KBM-7 (cell line): Measurements from ENCODE around the gene CLDN22.
A peak's percentile ranks its signal among the peaks of the same experiment; 100 is the strongest.

Experiments
- DNase-seq: peaks from one replicate; pipeline ENCODE4 v3.0.0-alpha.2; 2015
- in situ Hi-C: fragments of 300-500 bp; cut with MboI; formaldehyde crosslinking; loops from 2 replicates; pipeline ENCODE4 v1.14.3; 2020; ENCODE audit warnings: low sequenced_read_pairs, low pct_unique_long_range_greater_than_20kb, mixed read lengths

CLDN22 gene

DNA sequence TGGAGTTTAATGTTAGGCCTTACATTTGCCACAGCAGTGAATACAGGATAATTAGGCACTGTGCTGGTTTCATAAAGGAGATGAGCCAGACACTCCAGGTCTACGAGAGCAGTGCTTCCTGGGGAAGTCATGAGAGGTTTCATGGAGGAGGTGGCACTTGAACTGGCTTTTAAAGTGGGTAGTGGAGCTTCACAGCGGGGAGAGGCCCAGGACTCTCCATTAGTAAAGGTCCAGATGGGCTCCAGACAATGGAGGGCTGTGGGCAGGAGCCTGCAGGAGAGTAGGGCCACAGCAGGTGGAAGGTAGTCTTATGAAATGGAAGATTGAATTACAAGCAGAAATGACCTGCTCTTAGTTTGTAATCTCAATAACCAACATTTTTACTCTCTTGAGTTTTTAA, 29.0 kb downstream of the CLDN22 start:
- no peak for DNase-seq
- in situ Hi-C loops = no loop called here

DNA sequence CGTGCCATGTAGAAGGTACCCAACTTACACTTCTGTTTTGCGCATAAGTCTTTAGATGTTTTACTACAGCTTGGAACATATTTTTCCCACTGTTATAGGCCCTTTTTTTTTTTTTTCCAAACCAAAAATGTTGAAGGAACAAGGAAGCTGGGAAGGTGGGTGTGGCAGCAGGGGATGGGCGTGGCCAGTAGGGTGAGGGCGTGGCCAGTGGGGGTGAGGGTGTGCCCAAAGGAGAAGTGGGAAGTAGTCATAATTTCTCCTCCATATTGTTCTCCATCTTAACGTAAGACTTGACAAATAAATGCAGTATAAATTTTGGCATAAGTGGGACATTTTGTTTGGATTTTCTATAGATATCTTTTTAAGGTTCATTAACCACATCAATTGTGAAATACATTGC, 30.4 kb downstream of the CLDN22 start:
- in situ Hi-C loops = no loop called here
- DNase-seq = peak; percentile 33

DNA sequence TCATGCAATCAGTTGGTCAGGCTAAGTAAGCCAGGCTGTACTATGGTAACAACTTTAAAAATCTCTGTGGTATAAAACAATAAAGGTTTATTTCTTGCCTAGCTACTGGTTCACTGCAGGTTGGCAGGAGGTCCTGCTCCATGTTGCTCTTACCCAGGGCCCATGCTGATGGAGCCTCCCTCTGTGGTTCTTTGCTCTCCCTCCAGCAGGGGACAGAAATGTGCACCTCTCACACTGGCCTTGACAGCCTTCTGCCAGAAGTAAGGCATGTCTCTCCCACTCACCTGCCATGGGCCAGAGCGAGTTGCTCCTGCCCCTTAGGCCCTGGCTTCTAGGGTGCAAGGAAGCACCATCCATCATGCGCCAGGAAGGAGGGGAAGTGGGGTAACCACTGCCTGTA, 31.1 kb downstream of the CLDN22 start:
- in situ Hi-C loops = no loop called here
- no peak for DNase-seq

DNA sequence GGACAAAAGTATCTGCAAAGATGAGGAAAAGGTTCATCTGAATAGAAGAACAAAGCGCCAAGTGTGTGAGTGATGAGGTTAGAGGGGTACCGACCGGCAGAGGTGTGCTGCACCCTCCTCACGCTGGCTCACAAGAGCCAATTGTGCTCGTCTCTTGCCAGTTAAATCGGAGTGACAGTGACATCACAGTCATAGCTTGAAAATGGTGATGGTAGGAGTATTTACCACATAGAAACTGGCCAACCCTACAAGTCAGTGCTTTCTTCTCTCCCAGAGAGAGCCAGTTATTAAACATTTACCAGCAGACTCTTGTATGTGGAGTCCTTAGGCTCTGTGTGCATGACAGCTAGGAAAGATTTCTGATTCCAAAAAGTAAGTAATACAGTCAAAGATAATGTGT, 32.4 kb downstream of the CLDN22 start:
- in situ Hi-C loops = no loop called here
- no peak for DNase-seq

DNA sequence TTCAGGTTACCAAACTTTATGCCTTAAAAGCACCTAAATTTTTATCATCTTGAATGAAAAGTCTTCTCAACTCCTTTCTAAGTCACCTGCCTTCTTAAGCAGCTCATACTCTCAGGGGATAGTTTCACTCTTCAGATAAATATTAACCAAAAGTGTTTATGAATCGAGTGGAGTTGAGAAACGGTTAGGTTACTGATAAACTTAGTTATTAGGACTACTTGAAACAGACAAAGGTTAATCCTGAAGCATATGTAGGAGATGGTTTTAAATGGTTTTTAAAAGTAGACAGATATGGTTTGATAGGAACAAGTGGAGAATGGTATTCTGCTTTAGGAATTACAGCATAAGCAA, 32.8 kb downstream of the CLDN22 start:
- in situ Hi-C loops = no loop called here

DNA sequence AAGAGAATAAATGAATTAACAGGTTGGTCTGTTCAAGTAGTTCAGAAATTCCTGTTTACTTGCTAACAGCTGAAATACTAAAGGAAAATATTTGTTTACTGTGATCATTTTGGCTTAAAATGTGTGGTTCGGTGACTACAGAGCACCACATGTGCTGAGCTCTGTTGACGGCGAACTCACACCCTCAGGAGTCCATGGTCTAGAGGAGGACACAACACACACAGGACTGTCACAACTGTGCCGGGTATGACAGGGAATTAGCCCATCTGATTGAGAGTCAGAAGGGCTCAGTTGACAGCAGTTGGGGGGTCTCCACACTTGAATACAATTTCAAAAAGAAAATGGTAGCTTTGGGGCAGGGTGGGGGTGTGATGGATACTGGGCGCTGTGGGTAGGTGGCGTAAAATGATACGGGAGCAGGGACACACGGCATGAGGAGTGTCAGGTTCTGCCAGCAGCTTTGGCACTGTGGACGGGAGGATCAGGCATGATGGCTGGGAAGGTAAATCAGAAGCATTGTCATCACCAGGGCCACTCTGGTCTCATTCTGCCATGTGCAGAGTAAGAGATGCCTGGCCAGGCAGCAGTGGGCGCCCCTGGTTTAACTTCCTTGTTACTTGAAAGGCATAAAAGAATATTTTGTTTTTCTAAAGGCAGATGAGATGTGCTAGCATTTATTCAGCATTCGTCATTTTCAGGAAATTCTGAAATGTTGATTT, 33.3 kb downstream of the CLDN22 start:
- in situ Hi-C loops = no loop called here
- DNase-seq = no peak

More for the DNA sequence above, 32.8 kb downstream of the CLDN22 start:
- no peak for DNase-seq

DNA sequence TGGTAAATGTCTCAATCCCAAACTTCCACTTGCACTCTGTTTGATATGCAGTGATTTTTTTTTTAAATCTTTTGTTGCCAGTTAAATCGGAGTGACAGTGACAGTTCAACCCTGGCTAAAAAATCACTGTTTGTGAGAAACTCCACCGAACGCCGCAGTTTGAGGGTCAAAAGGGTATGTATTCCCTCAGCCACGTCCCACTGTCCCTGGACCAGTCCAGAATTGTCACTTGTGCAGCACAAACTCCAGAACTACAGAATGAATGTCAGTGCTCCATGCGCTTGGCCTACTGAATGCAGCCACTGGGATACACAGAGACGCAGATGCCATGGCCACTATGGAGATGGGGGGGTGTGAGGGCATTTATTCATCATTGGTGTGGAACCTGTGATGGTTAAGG, 34.2 kb downstream of the CLDN22 start:
- DNase-seq = no peak
- in situ Hi-C loops = no loop called here

DNA sequence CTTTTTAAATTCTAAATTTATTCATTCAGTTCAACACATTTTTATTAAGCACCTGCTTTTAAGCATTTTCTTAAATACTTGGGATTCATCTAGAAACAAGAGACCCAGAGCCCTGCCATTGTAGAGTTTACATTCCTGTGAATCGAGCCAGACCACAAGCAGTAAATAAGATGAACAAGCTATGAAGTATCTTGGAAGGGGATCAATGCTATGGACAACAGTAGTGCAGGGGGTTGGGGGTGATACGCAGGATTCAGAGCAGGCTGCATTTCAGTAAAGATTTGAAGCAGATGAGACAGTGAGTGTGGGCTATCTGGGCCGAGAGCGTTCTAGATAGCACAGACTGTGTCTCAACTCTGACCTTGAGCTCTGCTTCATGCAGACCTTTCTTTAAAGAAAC, 35.1 kb downstream of the CLDN22 start:
- no peak for DNase-seq
- in situ Hi-C loops = no loop called here

DNA sequence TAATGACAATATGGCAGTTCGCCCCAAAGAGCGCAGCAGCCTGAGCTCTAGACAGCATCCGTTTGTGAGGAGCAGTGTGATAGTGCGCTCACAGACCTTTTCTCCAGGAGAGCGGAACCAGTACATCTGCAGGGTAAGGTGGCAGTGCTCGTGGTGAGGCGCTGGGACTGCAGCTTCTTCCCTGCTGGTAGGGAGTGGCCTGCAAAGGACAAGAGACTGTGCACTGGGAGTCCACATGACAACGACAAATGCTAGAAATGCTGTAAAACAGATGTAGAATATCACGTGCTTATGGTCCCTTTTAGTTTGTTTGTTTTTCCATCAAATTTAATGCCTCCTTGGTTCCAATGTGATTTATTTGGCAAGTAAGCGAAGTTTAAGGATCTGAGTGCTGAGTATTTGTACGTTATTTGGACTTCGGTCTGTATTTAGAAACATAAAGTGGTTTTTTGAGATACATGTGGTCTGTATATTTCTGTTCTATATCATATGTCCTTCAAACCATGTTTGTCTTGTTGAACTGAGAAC, 35.8 kb downstream of the CLDN22 start:
- DNase-seq = no peak
- in situ Hi-C loops = no loop called here

DNA sequence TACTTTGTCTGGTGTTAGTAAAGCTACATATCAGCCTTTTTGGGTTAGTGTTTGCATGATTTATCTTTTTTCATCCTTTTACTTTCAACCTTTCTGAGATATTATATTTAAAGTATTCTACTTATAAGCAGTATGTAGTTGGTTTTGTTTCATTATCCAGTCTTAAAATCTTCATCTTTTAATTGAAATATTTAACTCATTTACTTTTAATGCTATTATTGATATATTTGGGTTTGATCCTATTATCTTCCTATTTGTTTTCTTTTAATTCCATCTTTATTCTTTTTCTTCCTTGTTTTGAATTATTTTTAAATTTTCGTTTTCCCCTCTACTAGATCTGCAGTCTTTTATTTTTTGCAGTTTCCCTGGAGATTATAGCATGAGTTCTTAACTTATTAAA, 44.0 kb downstream of the CLDN22 start:
- DNase-seq = no peak
- in situ Hi-C loops = no loop called here

DNA sequence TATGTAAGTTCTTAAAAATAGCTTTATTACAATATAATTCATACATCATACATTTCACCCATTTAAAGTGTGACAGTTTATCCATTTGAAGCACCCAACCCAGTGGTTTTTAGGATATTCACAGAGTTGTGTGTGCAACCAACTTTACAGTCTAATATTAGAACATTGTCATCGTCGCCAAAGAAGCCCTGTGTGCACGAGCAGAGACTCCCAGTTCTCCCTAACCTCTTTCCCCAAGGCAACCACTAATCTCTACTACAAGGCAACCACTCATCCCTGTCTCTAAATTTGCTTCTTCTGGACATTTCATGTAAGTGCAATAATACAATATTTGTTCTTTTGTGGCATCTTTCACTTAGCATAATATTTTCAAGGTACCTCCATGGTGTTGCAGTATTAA, 47.7 kb downstream of the CLDN22 start:
- in situ Hi-C loops = loop anchor here (25.0 kb wide), 1 partner anchor 335 kb away; no protein-coding TSS in a partner anchor
- DNase-seq = no peak

DNA sequence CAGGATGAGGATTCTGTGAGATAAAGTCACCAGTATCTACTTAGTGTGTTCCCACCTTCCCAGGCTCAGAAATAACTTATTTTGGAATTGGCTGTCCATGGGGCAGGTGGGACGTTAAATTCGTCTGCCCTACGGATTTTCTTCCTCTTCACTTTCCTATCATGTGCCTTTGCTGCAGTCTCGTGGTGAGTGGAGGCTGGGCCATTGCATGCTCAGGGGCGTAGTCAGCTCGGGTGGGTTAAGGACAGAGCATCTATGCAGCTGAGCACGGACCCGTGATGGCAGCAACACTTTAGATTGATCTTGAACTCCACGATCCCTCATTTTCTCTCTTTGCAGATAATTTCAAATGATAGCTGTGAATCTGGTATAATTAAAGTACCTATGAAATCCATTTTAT, 51.5 kb downstream of the CLDN22 start:
- in situ Hi-C loops = loop anchor here (25.0 kb wide), 1 partner anchor 331 kb away; no protein-coding TSS in a partner anchor
- DNase-seq = no peak
